ENCODE results near the gene FAM234B.

The FAM234B gene

DNA sequence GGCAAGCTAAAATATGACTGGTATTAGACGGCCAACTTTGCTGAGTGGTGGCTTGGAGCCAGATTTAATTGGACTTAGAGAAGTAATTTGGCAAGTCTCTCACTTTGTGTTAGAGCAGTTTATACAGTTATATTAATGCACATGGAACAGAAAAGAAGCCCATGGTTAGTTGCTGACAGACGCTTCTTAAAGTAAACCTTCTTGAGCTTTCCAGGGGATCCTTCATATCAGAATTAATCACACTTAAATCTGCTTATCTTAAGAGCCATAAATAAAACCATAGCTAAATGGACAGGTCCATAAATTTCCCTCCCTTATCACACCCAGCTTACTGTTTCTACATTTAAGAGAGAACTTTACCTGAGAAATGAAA, 49.7 kb downstream of the FAM234B start:
- DNase-seq = no peak

- peak; percentile 85 to 91 for DNase-seq
These were observed 50.2 kb downstream of the FAM234B start for GRCh38 chr12:13094367-13094766.

GRCh38 chr12:13095266-13095995, 51.2 kb downstream of the FAM234B start:
- DNase-seq = no peak

- peak; percentile 60 to 67 for DNase-seq
These were observed 53.4 kb downstream of the FAM234B start for GRCh38 chr12:13097491-13098011.

DNA sequence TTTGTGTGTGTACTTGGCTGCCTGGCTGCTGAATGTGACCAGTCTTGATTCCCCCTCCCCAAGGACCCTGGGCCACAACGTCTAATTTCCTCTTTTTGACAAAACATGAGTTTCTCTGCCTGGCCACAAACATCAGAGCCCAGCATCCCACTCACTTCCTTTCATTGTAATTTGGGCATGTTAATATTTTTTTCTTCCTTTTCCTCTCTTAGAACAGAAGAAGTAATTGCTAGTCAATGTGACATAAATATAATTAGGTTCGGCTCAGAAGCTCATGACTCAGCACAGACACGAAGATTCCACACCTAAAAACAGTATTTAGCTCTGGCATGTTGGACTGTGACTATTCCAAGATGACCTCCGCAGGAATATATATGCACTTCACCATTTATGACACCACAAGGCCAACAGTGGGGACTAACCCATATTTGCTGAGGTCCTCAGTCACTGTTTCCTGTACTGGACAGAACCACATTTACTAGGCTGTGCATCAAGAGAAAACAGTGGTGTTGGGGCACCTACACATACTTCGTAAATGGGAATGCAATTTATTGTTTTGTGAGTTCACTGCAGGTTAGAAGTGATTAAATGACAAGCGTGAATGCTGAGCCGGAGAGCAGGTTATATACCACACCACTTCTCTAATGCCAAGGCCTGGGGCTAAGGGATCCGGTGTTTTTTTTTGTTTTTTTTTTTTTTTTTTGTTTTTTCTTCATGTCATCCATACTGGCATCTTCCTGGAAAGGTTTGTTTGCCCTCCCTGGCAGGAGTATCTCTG, 55.1 kb downstream of the FAM234B start:
- DNase-seq = peak; percentile 78 to 83

DNA sequence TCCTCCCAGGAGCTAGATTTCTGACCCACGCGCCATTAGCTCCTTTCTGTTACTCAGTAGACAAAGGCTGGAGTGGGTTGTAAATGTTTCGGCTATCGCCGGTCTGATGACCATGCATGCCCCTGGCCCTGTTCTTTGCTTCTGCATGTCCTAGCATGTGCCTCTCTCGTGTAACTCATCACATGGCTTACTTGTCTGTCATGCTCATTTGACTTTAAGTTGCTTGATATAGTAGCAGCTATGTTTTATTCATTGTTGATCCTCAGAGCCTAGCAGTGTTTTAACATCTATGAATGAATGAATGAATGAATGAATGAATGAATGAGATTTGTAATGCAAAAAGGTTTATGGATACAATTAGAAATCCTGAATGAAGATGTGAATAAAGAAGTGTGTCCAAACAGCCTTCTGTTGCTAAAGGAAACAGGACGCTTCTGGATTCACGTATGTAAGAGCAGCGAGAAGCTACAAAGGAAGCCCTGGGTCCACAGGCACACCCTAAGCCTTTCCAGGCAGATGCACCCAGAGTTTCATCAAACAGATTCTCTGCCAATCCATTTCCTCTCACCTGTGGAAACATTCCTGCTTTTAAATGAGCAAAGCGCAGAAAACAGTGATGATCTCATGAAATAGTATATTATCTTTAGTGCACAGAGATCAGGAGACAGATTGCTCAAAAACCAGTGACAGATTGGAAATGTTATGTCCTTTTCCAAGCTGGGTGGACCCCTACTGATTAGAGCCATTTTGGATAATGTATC, 55.8 kb downstream of the FAM234B start:
- DNase-seq = peak in 1 of 2 donors; percentile 28

DNA sequence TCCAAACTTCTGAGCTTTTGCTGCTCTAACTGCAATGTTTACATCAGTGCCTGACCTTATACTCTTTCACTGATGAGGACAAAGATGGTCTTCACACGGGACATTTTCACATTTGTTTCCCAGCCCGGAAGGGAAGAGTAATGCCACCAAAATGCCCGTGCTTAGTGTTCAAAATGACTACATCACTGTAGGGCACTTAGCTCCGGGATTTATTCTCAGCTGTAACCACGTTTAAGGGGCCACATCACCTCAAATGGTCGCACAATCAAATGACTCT, 56.4 kb downstream of the FAM234B start:
- no peak for DNase-seq

DNA sequence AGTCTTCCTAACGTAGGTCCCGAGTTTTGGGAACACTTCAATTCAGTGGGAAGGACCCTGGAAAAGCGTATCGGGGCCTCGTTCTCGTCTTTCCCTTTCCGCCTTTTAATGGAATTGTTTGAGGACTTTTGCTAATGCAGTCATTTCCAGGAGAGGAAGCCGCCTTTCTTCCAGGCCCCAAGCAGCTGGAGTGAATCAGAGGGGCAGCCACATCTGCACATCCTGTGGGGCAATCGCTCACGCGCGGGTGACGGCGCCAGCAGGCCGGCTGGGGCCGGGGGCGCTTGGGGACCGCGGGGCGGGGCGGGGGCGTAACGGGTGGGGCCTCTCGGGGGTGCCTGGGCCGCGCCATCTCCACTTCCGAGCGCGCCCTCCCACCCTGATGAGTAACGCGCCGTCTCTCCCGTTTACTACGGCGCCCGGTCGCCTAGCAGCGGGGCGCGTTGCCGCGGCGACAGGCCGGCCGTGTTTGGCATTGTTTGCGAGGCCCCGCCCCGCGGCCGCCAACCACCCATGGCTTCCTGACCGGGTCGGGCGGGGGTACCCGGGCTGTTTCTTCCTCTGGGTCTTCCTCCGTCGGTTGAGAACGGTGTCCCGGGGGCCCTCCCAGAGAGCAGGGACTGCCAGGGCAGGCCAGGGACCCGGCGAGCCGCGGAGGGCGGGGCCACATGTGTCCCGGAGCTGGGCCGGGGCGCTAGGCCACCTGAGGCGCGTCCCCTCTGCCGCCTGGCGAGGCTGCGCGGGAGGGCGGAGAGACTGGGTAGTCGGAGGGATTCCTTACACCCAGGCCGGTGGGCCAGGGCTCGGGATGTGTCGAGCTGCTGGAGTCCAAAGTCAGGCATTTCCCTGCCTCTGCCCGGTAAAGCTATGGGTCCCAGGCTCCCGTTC, 56.9 kb downstream of the FAM234B start:
- DNase-seq = peak; percentile 94 to 95

DNA sequence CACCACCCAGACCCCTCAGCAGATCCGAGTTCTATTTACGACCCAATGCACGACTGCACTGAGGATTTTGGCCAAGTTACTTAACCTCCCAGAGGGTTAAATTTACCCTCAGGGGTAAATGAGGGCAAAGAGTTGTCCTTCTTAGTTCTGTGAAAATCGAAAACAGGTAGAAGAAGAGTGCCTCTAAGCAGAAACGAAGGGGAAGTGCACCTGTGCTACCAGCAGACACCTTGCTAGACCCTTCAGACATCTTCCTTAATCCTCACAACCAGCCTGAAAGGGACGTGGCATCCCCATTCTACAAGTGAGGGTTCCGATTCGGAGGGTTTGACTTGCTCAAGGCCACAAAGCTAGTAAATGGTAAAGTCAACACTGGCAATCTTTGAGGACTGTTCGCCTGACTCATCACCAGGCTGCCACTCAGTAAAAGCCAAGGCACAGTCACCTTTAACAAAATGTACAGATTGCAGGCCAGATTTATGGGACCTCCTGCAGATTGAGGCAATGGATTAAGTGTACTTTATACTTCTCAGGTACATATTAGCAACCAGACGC, 57.7 kb downstream of the FAM234B start:
- peak in 1 of 2 donors; percentile 24 for DNase-seq

DNA sequence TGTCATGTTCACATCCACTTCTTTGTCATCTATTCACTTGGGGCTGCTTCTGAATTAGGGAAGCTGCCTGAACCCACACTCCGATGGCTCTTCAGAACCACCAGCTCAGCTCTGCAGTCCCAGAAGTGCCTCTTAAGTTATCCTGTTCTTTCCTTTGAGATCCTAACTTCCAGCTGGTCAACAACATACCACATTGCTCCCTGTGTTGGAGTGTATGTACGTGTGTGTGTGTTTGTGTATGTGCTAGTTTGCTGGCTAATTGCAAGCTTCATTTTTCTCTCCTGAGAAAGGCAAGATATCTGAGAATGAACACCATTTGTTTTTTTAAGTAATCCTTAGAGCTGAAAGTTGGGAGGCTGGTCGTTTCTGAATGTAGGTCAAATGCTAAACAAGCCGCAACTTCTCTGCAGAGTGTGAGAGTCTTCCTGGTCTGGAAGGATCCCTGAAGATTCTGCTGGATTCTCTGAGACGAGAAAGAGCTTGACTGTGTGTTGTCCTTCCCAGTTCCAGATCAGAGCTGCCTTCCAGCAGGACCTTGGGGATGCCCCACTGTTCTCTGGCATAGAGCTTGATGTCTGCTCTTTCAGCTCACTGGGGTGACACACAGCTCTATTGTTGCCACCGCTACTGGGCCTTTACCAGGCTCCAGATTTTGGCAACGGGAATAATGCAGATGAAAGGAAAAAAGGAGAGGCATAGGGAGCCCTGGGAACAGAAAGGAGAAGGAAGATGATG, 58.4 kb downstream of the FAM234B start:
- DNase-seq = peak; percentile 29 to 37

GRCh38 chr12:13103391-13104033, 59.3 kb downstream of the FAM234B start, which contains the start of gene GSG1:
Gene GSG1 (minus strand): TSS chr12:13103667. CDS start chr12:13103512, 155 bp downstream.
- DNase-seq = peak in 1 of 2 donors; percentile 52

GRCh38 chr12:13104409-13104808, 60.2 kb downstream of the FAM234B start:
- peak; percentile 51 to 76 for DNase-seq

- DNase-seq = no peak
These were observed 61.6 kb downstream of the FAM234B start for GRCh38 chr12:13105781-13106180.

DNA sequence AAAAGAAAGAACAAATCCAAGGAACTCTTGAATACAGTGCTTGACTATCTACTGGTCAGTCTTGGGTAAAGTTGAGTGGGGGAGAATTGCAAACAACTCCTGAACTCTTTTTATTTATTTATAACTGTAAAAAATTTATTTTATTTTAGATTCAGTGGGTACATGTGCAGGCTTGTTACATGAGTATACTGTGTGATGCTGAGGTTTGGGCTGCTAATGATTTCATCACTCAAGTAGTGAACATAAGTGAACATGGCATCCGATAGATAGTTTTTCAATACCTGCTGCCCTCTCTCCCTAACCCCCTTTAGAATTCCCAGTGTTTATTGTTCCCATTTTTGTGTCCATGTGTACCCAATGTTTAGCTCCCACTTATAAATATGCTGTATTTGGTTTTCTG, 62.5 kb downstream of the FAM234B start:
- DNase-seq = no peak

DNA sequence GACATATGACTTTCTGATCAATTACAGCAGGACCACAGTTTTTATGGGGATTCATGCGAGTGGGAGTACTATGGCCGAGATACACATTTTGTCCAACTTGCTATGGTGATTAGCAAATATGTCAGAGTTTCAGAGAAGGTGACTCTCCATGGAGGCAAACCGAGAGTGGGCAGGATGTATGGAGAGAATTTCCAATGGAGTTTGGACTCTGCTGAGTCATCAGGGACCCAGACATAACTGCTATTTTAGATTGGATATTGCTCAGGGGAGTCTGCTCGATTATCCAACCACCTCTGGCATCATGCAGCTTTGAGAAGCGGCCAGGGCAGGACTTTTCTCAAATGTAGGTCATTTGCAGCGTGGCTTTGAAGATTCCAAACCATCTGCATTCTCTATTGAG, 68.8 kb downstream of the FAM234B start:
- no peak for DNase-seq

DNA sequence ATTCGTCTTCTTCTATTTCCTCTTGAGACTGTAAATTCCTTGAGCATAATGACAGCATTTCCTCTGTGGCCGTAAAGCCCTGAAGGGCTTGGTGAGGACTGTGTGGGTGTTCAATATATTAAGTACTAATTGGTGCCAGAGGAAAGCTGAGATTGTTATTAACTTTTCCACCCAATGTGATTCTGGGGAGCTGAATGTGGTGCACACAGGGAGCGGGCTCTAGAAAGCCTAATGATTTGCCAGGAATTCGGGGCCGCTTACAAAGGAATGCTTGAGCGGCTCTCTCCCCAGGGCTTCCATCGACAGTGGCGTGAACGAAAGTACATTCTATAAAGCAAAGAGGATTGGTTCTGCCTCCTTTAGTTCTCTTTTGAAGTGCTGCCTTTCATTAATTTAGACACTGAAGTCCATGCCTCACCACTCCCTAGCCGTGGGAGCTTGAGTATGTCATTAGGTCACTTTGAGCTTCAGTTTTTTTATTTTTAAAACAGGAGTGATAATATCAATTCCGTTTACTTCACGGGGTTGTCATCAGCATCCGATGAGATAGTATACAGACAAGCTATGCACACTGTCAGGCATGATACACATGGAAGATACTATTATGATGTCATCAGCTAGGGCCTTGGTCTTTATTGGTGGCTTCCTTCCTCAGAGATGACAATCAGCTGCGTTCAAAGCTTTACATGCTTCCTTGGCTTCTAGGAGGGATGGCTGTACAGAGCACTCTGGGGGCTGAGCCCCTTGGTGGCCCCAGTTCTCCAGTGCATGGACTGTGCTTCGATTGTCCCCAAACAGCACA, 70.3 kb downstream of the FAM234B start:
- no peak for DNase-seq

GRCh38 chr12:13116259-13116658, 72.1 kb downstream of the FAM234B start:
- DNase-seq = no peak

DNA sequence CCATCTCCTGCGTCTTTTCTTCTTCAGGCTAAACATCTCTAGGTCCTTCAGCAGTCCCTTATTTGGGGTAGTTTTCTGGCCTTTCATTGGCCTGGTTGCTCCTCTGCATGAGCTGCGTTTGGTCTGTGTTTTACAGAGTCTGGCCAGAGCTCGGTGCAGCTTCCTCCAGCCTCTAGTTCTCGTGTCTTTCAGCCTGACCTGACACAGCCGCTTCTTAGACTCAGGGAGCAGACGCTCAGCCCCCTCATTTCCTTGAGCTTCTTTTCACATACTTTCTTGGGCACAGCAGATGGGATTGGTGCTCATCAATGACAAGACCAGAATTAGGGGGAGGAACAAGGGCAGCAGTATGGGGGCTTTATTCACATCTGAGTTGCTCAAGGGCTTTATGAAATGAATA, 72.8 kb downstream of the FAM234B start:
- DNase-seq = no peak

- no peak for DNase-seq
These were observed 75.6 kb downstream of the FAM234B start for GRCh38 chr12:13119826-13120225.

GRCh38 chr12:13120413-13120812, 76.2 kb downstream of the FAM234B start:
- DNase-seq = no peak

All from inflammatory macrophage treated with lipopolysaccharide for 1 hour (primary cell).